SK-N-SH treated with all-trans-retinoic acid at 6 μM for 48 hours (cell line): ENCODE measurements around the gene PTH1R.

Experiments
- ATAC-seq: fragments of 200-7000 bp; cut with Tn5 transposase; 3 replicates; pipeline ENCODE4 v1.9.1; 2020; ENCODE audit warnings: mild to moderate bottlenecking, moderate library complexity
- ARNTL ChIP-seq: fragments of 450-650 bp; formaldehyde crosslinking; IDR thresholded peaks from 2 replicates; pipeline ENCODE4 v1.5.0; 2020; ENCODE audit warnings: low read depth, mild to moderate bottlenecking, moderate library complexity, borderline replicate concordance
- BACH2 ChIP-seq: fragments of 250-450 bp; sonication (Bioruptor Pico); IDR thresholded peaks from 2 replicates; pipeline ENCODE4 v1.9.0; 2021; ENCODE audit warnings: mild to moderate bottlenecking, borderline replicate concordance
- CSDC2 ChIP-seq: fragments of 250-450 bp; sonication (Bioruptor Pico); IDR thresholded peaks from 2 replicates; pipeline ENCODE4 v1.5.0; 2020; ENCODE audit warnings: mild to moderate bottlenecking, moderate library complexity
- GLIS3 ChIP-seq: fragments of 250-450 bp; sonication (Bioruptor Pico); IDR thresholded peaks from 2 replicates; pipeline ENCODE4 v1.5.0; 2020; ENCODE audit warnings: mild to moderate bottlenecking, moderate library complexity
- ISL1 ChIP-seq: fragments of 250-450 bp; sonication (Bioruptor Pico); IDR thresholded peaks from 2 replicates; pipeline ENCODE4 v2.1.2; 2022; ENCODE audit warnings: mild to moderate bottlenecking, moderate library complexity
- OSR1 ChIP-seq: fragments of 250-450 bp; sonication (Bioruptor Pico); IDR thresholded peaks from 2 replicates; pipeline ENCODE4 v1.8.0; 2022; ENCODE audit warnings: moderate library complexity, mild to moderate bottlenecking, inconsistent platforms
- PPARA ChIP-seq: fragments of 250-450 bp; sonication (Bioruptor Pico); IDR thresholded peaks from 2 replicates; pipeline ENCODE4 v1.5.0; 2020; ENCODE audit warnings: mild to moderate bottlenecking, borderline replicate concordance
- RARB ChIP-seq: fragments of 250-450 bp; sonication (Bioruptor Pico); IDR thresholded peaks from 2 replicates; pipeline ENCODE4 v1.8.0; 2021; ENCODE audit warnings: mild to moderate bottlenecking, moderate library complexity
- SNAI2 ChIP-seq: fragments of 250-450 bp; sonication (Bioruptor Pico); IDR thresholded peaks from 2 replicates; pipeline ENCODE4 v1.5.0; 2020; ENCODE audit warnings: mild to moderate bottlenecking, moderate library complexity
- TOX ChIP-seq: fragments of 250-450 bp; sonication (Bioruptor Pico); IDR thresholded peaks from 2 replicates; pipeline ENCODE4 v1.8.0; 2021; ENCODE audit warnings: mild to moderate bottlenecking, moderate library complexity, borderline replicate concordance
- ZC3H10 ChIP-seq: fragments of 250-450 bp; sonication (Bioruptor Pico); IDR thresholded peaks from 2 replicates; pipeline ENCODE4 v1.5.1; 2021; ENCODE audit warnings: mild to moderate bottlenecking, moderate library complexity
- ZFP30 ChIP-seq: fragments of 450-650 bp; formaldehyde crosslinking; IDR thresholded peaks from 2 replicates; pipeline ENCODE4 v1.5.0; 2022; ENCODE audit warnings: mild to moderate bottlenecking, moderate library complexity
- ZNF565 ChIP-seq: fragments of 450-650 bp; formaldehyde crosslinking; conservative IDR thresholded peaks from 2 replicates; pipeline ENCODE4 v1.5.0; 2020; ENCODE audit warnings: low read depth, mild to moderate bottlenecking, moderate library complexity
- ZNF70 ChIP-seq: fragments of 450-650 bp; formaldehyde crosslinking; IDR thresholded peaks from 2 replicates; pipeline ENCODE4 v1.5.0; 2020; ENCODE audit warnings: mild to moderate bottlenecking, moderate library complexity
- ZNF8 ChIP-seq: fragments of 450-650 bp; formaldehyde crosslinking; IDR thresholded peaks from 2 replicates; pipeline ENCODE4 v1.5.0; 2020; ENCODE audit warnings: mild to moderate bottlenecking, moderate library complexity
- TF ChIP-seq, protein P1 (sequence below): fragments of 250-450 bp; sonication (Bioruptor Pico); IDR thresholded peaks from 2 replicates; pipeline ENCODE4 v1.8.0; 2020; ENCODE audit warnings: mild to moderate bottlenecking, moderate library complexity, borderline replicate concordance
- TF ChIP-seq, protein P2 (sequence below): fragments of 250-450 bp; sonication (Bioruptor Pico); IDR thresholded peaks from 2 replicates; pipeline ENCODE4 v1.5.1; 2021; ENCODE audit warnings: mild to moderate bottlenecking, moderate library complexity
- TF ChIP-seq, protein P3 (sequence below): fragments of 250-450 bp; sonication (Bioruptor Pico); IDR thresholded peaks from 2 replicates; pipeline ENCODE4 v1.8.0; 2021; ENCODE audit warnings: low read depth, mild to moderate bottlenecking, moderate library complexity, borderline replicate concordance
- TF ChIP-seq, protein P4 (sequence below): fragments of 250-450 bp; sonication (Bioruptor Pico); IDR thresholded peaks from 2 replicates; pipeline ENCODE4 v1.5.1; 2020; ENCODE audit warnings: low read depth, mild to moderate bottlenecking, moderate library complexity

PTH1R gene

DNA sequence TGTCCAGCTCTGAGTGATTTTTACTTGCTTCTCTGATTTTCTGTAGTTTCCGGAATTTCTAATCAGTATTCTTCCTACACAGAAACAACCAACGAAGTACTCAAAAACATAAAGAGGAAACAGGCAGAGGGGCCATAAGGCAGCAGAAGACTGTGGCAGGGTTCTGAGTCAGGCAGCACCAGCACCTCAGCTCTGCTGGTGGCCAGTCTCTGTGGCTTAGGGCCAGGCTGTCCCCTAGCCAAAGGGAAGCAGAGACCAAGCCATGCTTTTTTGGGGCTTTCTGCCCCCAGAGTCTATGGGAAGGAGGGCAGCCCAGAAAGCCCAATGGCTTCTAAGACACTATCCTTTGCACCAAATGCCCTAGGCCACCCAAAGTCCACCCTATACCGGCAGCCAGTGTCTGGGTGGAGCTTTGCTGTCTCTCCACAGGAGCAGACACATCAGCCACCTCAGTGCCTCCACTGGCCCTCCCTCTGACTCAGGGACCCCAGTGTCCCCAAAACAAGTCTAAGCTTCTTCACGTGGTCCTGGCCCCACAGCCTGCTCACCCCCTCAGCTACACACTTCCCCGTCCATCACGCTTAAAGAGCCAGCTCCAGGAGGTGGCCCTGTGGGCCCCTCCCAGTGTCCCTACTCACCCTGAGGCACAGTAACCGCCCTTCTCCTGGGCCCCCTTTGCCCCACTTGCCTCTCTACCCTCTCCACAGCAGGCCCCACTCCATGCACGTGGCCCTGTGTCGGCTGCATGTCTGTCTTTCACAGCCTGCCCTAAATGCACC is 52.8 kb downstream of the PTH1R start:
- TF ChIP-seq, protein P1, sequence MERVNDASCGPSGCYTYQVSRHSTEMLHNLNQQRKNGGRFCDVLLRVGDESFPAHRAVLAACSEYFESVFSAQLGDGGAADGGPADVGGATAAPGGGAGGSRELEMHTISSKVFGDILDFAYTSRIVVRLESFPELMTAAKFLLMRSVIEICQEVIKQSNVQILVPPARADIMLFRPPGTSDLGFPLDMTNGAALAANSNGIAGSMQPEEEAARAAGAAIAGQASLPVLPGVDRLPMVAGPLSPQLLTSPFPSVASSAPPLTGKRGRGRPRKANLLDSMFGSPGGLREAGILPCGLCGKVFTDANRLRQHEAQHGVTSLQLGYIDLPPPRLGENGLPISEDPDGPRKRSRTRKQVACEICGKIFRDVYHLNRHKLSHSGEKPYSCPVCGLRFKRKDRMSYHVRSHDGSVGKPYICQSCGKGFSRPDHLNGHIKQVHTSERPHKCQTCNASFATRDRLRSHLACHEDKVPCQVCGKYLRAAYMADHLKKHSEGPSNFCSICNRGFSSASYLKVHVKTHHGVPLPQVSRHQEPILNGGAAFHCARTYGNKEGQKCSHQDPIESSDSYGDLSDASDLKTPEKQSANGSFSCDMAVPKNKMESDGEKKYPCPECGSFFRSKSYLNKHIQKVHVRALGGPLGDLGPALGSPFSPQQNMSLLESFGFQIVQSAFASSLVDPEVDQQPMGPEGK (CRISPR knock-in tag): no peak
- TF ChIP-seq, protein P2, sequence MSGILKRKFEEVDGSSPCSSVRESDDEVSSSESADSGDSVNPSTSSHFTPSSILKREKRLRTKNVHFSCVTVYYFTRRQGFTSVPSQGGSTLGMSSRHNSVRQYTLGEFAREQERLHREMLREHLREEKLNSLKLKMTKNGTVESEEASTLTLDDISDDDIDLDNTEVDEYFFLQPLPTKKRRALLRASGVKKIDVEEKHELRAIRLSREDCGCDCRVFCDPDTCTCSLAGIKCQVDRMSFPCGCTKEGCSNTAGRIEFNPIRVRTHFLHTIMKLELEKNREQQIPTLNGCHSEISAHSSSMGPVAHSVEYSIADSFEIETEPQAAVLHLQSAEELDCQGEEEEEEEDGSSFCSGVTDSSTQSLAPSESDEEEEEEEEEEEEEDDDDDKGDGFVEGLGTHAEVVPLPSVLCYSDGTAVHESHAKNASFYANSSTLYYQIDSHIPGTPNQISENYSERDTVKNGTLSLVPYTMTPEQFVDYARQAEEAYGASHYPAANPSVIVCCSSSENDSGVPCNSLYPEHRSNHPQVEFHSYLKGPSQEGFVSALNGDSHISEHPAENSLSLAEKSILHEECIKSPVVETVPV (CRISPR knock-in tag): no peak
- TF ChIP-seq GLIS3 (no peak), ZNF70 (CRISPR knock-in tag) (no peak), ZFP30 (CRISPR knock-in tag) (no peak)

DNA sequence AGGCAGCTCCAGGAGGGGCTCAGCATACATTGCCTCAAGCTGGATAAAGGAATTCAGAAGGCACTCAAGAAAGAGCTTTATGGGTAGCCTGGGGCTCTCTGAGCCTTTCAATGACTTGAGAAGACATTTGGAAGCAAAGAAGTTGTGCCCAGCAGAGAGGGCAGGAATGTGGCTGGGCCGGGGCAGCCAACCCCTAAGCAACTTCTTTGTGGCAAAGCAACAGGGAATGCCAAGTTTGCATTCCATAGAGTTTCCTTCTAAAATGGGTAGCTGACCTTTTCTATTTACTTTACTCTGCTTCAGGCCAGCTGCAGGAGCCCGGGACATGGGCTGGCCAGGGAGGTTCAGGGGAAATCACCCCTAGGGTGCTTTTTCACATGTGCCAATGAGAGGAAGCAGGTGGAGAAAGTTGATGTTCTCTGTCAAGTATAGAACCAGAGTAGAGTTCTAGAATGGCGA is 53.5 kb downstream of the PTH1R start:
- TF ChIP-seq TOX (CRISPR knock-in tag) (no peak), OSR1 (no peak), ZC3H10 (CRISPR knock-in tag) (no peak), ISL1 (CRISPR knock-in tag) (no peak), ZFP30 (CRISPR knock-in tag) (no peak), CSDC2 (CRISPR knock-in tag) (no peak), SNAI2 (no peak), ZNF70 (CRISPR knock-in tag) (no peak), RARB (CRISPR knock-in tag) (no peak), ARNTL (CRISPR knock-in tag) (no peak), BACH2 (CRISPR knock-in tag) (no peak), GLIS3 (no peak), PPARA (CRISPR knock-in tag) (no peak), ZNF565 (no peak), ZNF8 (no peak)
- TF ChIP-seq, protein P3, sequence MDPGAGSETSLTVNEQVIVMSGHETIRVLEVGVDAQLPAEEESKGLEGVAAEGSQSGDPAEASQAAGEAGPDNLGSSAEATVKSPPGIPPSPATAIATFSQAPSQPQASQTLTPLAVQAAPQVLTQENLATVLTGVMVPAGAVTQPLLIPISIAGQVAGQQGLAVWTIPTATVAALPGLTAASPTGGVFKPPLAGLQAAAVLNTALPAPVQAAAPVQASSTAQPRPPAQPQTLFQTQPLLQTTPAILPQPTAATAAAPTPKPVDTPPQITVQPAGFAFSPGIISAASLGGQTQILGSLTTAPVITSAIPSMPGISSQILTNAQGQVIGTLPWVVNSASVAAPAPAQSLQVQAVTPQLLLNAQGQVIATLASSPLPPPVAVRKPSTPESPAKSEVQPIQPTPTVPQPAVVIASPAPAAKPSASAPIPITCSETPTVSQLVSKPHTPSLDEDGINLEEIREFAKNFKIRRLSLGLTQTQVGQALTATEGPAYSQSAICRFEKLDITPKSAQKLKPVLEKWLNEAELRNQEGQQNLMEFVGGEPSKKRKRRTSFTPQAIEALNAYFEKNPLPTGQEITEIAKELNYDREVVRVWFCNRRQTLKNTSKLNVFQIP (CRISPR knock-in tag): no peak
- TF ChIP-seq, protein P2 (CRISPR knock-in tag): no peak
- TF ChIP-seq, protein P1 (CRISPR knock-in tag): no peak
- TF ChIP-seq, protein P4, sequence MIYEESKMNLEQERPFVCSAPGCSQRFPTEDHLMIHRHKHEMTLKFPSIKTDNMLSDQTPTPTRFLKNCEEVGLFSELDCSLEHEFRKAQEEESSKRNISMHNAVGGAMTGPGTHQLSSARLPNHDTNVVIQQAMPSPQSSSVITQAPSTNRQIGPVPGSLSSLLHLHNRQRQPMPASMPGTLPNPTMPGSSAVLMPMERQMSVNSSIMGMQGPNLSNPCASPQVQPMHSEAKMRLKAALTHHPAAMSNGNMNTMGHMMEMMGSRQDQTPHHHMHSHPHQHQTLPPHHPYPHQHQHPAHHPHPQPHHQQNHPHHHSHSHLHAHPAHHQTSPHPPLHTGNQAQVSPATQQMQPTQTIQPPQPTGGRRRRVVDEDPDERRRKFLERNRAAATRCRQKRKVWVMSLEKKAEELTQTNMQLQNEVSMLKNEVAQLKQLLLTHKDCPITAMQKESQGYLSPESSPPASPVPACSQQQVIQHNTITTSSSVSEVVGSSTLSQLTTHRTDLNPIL (CRISPR knock-in tag): no peak
- ATAC-seq: no peak

More for the DNA sequence above, 52.8 kb downstream of the PTH1R start:
- no peak for ATAC-seq
